DOHH2 (cell line): ENCODE data around the gene ETV7.
A peak's percentile ranks its signal among the peaks of the same experiment; 100 is the strongest.

Source experiments
- H3F3A ChIP-seq: fragments of 200-600 bp; sonication (generic), shearing (Covaris generic); 2 replicates; pipeline ENCODE4 v1.6.0; 2016; ENCODE audit warnings: antibody characterized with exemption, mild to moderate bottlenecking; ENCODE audit not compliant: control insufficient read depth, insufficient read depth
- H3K27ac ChIP-seq: fragments of 200-600 bp; sonication (generic); 2 replicates; pipeline ENCODE4 v1.5.1; 2014; ENCODE audit warnings: low read depth, mild to moderate bottlenecking, low read length, moderate library complexity
- H3K27me3 ChIP-seq: fragments of 200-600 bp; sonication (generic); 2 replicates; pipeline ENCODE4 v1.6.1; 2014; ENCODE audit warnings: mild to moderate bottlenecking, low read length, mixed read lengths; ENCODE audit not compliant: control insufficient read depth
- H3K36me3 ChIP-seq: fragments of 200-600 bp; sonication (generic); 2 replicates; pipeline ENCODE4 v1.6.1; 2014; ENCODE audit warnings: mild to moderate bottlenecking, low read length, moderate library complexity, mixed read lengths; ENCODE audit not compliant: control insufficient read depth
- H3K4me1 ChIP-seq: fragments of 200-600 bp; sonication (generic); 2 replicates; pipeline ENCODE4 v1.6.1; 2014; ENCODE audit warnings: mild to moderate bottlenecking, low read length, mixed read lengths; ENCODE audit not compliant: control insufficient read depth
- H3K4me2 ChIP-seq: fragments of 200-600 bp; sonication (generic); 2 replicates; pipeline ENCODE4 v1.6.0; 2014; ENCODE audit warnings: mild to moderate bottlenecking, low read length, moderate library complexity
- H3K4me3 ChIP-seq: fragments of 200-600 bp; sonication (generic); 2 replicates; pipeline ENCODE4 v1.5.1; 2014; ENCODE audit warnings: mild to moderate bottlenecking, low read length, mixed read lengths
- H3K79me2 ChIP-seq: fragments of 200-600 bp; sonication (generic); 2 replicates; pipeline ENCODE4 v1.6.1; 2014; ENCODE audit warnings: mild to moderate bottlenecking, low read length, mixed read lengths; ENCODE audit not compliant: control insufficient read depth
- H3K9me2 ChIP-seq: fragments of 200-600 bp; sonication (generic); replicated peaks from 2 replicates; pipeline ENCODE4 v1.6.1; 2014; ENCODE audit warnings: mild to moderate bottlenecking, low read length, mixed read lengths; ENCODE audit not compliant: control insufficient read depth
- H3K9me3 ChIP-seq: fragments of 200-600 bp; sonication (generic); 2 replicates; pipeline ENCODE4 v1.6.1; 2014; ENCODE audit warnings: antibody characterized with exemption, low read length, mixed read lengths; ENCODE audit not compliant: control insufficient read depth, insufficient read depth
- H4K20me1 ChIP-seq: fragments of 200-600 bp; sonication (generic); 2 replicates; pipeline ENCODE4 v1.6.0; 2014; ENCODE audit warnings: low read depth, mild to moderate bottlenecking, antibody characterized with exemption, low read length, moderate library complexity; ENCODE audit not compliant: control insufficient read depth, insufficient read depth
- EZH2phosphoT487 ChIP-seq: fragments of 200-600 bp; sonication (generic); IDR thresholded peaks from 2 replicates; pipeline ENCODE4 v1.6.1; 2017; ENCODE audit warnings: borderline replicate concordance, mild to moderate bottlenecking, antibody characterized with exemption, low read length, moderate library complexity, mixed read lengths
- TF ChIP-seq, protein P1 (sequence below): fragments of 200-600 bp; sonication (generic); IDR thresholded peaks from one replicate; pipeline ENCODE4 v1.5.1; 2014; ENCODE audit warnings: antibody characterized with exemption, mild to moderate bottlenecking, low read depth, low read length; ENCODE audit not compliant: poor library complexity, severe bottlenecking

Gene ETV7

DNA sequence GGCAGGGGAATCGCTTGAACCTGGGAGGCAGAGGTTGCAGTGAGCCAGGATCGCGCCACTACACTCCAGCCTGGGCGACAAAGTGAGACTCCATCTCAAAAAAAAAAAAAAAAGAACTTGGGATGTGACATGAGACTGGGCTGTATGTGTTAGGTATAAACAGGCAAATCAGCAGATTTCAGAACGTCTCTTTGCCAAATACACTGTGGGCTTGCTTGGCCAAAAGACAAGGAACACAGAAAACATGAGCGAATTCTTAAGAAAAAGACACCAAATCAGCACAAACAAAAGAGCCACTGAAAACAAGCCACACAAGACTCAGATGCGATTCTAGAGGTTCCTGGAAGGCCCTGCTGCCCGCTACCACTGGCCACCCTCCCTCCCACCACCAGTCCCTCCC, 12.5 kb downstream of the ETV7 start:
- Histone ChIP-seq H3K4me3 (no peak overlapping the region), H3K9me2 (no peaks in the 10 kb centered on the region), H3K27ac (no peak overlapping the region), H4K20me1 (no peaks in the 10 kb centered on the region), H3K4me1 (peaks cover 42% of the 10 kb centered on the region), H3K4me2 (no peak overlapping the region), H3F3A (no peaks in the 10 kb centered on the region), H3K36me3 (no peaks in the 10 kb centered on the region), H3K9me3 (no peaks in the 10 kb centered on the region), H3K27me3 (peaks cover 10% of the 10 kb centered on the region; the same call in 1 of the 2 replicates), H3K79me2 (no peaks in the 10 kb centered on the region)
- TF ChIP-seq, protein P1, sequence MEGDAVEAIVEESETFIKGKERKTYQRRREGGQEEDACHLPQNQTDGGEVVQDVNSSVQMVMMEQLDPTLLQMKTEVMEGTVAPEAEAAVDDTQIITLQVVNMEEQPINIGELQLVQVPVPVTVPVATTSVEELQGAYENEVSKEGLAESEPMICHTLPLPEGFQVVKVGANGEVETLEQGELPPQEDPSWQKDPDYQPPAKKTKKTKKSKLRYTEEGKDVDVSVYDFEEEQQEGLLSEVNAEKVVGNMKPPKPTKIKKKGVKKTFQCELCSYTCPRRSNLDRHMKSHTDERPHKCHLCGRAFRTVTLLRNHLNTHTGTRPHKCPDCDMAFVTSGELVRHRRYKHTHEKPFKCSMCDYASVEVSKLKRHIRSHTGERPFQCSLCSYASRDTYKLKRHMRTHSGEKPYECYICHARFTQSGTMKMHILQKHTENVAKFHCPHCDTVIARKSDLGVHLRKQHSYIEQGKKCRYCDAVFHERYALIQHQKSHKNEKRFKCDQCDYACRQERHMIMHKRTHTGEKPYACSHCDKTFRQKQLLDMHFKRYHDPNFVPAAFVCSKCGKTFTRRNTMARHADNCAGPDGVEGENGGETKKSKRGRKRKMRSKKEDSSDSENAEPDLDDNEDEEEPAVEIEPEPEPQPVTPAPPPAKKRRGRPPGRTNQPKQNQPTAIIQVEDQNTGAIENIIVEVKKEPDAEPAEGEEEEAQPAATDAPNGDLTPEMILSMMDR = no peak
- no peak for TF ChIP-seq EZH2phosphoT487

DNA sequence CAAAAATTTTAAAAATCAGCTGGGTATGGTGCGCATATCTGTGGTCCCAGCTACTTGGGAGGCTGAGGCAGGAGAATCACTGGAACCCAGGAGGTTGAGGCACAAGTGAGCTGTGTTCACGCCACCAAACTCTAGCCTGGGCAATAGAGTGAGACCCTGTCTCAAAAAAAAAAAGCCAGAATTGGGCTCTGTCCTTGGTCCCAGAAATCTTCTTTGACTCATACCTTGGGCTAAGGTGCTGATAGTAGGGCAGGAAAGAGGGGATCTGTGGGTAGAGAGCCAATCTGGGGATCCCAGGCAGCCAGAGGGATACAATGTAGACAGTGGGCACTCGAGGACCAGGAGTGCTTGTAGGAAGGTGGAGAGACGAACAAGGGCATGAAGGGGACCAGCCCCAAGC, 13.3 kb downstream of the ETV7 start:
- TF ChIP-seq, protein P1 = no peak
- no peak for TF ChIP-seq EZH2phosphoT487
- no peak overlapping the region for H3K4me2 ChIP-seq
- no peaks in the 10 kb centered on the region for H3K9me2 ChIP-seq
- H3K36me3 ChIP-seq = no peaks in the 10 kb centered on the region
- H4K20me1 ChIP-seq = no peaks in the 10 kb centered on the region
- no peak overlapping the region for H3K4me3 ChIP-seq
- H3F3A ChIP-seq = no peaks in the 10 kb centered on the region
- H3K27ac ChIP-seq = no peak overlapping the region
- H3K27me3 ChIP-seq = peaks cover 10% of the 10 kb centered on the region; the same call in 1 of the 2 replicates
- no peaks in the 10 kb centered on the region for H3K9me3 ChIP-seq
- peaks cover 41% of the 10 kb centered on the region for H3K4me1 ChIP-seq
- no peaks in the 10 kb centered on the region for H3K79me2 ChIP-seq

GRCh38 chr6:36373368-36374019, 14.0 kb downstream of the ETV7 start:
- Histone ChIP-seq H3K4me3 (no peak overlapping the region), H3K27me3 (peaks cover 10% of the 10 kb centered on the region; the same call in 1 of the 2 replicates), H3F3A (no peaks in the 10 kb centered on the region)

More at GRCh38 chr6:36373368-36374019, 14.0 kb downstream of the ETV7 start:
- H4K20me1 ChIP-seq = no peaks in the 10 kb centered on the region
- H3K79me2 ChIP-seq = no peaks in the 10 kb centered on the region
- H3K4me1 ChIP-seq = peaks cover 34% of the 10 kb centered on the region
- no peaks in the 10 kb centered on the region for H3K9me3 ChIP-seq
- H3K9me2 ChIP-seq = no peaks in the 10 kb centered on the region
- H3K36me3 ChIP-seq = no peaks in the 10 kb centered on the region
- H3K4me2 ChIP-seq = peak overlapping the region; percentile 8; the same call in 1 of the 2 replicates
- TF ChIP-seq, protein P1 = no peak
- TF ChIP-seq EZH2phosphoT487 = no peak
- H3K27ac ChIP-seq = no peak overlapping the region
